DMS 273 treated with DMSO at 0.1 percent for 48 hours (cell line): ENCODE data around the gene KIF4A.
"Not testable (repeated sequence)": the region's sequence is repeated elsewhere in the genome, so short reads cannot be mapped to it uniquely, and the experiment has no call there.

ENCODE experiments used
- DNase-seq: peaks from one replicate; lab custom pipeline; 2025; lab: John Stamatoyannopoulos, UW

Gene KIF4A

DNA sequence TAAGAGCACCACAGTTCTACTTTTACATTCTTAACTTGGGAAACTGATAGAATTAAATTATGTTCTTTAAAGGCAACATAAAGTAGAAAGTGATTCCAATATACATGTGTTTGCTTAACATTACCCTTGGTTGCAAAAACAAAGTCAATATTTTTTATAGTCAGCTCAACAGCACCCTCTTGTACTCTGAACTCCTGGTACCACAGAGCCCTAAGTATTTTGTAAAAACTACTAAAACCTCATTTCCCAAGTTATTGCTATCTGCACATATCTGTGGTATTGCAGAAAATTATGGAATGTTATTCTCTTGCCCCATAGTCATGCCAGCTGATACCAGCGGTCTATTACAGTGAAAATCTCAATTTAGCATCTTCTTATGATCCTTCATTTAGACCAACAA lies 2.9 kb downstream of the KIF4A start:
- DNase-seq, result no peak

DNA sequence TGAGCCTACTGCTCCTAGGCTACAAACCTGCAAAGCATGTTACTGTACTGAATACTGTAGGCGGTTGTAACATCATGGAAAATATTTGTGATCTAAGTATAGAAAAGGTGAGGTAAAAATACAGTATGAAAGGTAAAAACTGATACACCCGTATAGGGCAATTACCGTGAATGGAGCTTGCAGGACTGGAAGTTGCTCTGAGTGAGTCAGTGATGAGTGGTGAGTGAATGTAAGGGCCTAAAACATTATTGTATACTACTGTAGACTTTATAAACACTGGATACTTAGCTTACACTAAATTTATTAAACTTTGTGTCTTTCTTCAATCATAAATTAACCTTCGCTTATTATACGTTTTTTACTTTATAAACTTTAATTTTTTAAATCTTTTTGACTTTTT lies 3.7 kb downstream of the KIF4A start:
- no peak for DNase-seq

DNA sequence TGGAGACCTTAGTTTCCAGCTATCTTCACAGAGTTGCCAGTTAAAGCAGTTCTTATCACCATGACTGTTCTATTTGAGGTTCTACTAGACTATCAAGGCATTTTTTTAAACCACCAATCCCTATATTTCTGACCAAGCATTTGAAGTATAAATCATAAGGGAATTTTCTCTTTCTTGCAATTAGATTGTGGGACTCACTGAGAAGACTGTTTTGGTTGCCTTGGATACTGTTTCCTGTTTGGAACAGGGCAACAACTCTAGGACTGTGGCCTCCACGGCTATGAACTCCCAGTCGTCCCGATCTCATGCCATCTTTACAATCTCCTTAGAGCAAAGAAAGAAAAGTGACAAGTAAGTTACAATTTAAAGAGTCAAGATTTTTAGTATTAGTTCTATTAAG lies 11.8 kb downstream of the KIF4A start:
- no peak for DNase-seq

DNA sequence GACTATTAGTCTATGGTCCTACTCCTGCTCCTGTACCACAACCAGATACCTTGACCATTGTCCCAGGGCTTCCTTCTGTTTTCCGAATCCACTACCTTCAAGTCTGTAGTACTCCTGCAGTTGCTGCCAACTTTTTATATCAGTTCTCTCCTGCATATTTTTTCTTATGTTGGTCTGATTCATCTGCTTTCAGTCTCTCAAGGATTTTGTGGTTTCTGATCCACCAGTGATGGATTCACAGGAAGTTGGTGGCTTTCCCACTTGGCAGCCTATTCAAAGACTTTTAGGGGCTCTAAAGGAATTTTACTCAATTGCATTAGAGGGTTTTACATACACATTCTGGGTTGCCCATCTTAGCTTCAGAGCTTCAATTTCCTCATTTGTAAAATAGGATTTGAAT lies 23.6 kb downstream of the KIF4A start:
- no peak for DNase-seq

DNA sequence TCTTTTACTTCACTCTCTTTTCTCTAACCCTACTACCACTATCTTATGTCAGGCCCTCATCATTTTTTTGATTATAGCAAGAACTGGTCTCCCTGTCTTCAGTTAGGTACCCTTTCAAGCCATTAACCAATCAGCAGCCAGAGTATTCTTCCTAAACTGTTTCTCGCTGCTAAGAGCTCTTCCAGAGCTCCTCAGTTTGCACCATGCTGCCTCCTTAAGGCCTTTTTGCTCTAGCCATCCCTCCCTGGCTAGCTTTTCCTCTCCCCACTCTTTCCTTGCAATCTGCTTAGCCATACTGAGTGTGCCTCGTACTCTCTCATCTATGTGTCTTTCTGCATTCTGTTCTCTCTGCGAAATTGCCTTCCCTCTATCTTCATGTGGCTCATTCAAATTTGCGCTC lies 32.9 kb downstream of the KIF4A start:
- DNase-seq, result no peak

DNA sequence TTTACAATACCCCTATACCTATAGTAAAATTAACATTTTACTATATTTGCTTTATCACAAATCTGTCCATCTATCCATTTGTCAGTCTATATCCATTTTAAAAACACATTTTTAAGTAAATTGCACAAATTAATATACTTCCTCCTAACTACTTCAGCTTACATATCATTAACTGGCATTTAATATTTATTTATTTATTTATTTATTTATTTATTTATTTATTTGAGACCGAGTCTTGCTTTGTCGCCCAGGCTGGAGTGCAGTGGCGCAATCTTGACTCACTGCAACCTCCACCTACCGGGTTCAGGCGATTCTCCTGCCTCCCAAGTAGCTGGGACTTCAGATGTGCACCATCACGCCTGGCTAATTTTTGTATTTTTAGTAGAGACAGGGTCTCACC lies 33.7 kb downstream of the KIF4A start:
- not testable (repeated sequence) for DNase-seq

DNA sequence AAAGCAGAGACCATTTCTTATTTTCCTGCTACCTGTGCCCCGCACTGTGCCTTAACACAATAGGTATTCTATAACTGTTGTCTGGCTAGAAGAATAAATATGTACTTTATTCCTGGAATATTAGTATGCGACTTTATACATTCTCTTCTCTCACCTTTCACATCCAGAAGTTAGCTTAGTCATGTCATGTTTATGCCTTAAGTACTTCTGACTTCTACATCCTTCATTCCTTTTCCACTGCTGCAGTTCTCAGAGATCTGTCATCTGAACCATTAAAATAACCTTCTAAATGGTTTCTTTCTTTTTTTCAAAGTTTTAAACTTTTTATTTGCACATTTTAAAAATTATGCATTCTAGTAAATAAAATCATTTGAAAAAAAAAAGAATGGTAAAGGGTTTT lies 34.4 kb downstream of the KIF4A start:
- DNase-seq, result no peak

DNA sequence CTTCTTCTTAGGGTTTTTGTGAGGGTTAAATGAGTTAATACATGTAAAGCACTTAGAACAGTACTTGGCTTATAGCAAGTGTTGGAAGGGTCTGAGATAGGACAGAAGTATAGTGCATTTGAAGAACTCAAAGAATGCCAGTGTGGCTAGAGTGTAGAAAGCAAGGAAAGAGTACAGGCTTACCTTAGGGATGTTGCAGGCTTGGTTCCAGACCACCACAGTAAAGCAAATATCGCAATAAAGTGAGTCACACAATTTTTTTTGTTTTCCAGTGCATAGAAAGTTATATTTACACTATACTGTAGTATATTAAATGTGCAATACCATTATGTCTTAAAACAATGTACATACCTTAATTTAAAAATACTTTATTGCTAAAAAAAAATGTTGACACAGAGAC lies 41.3 kb downstream of the KIF4A start:
- no peak for DNase-seq

DNA sequence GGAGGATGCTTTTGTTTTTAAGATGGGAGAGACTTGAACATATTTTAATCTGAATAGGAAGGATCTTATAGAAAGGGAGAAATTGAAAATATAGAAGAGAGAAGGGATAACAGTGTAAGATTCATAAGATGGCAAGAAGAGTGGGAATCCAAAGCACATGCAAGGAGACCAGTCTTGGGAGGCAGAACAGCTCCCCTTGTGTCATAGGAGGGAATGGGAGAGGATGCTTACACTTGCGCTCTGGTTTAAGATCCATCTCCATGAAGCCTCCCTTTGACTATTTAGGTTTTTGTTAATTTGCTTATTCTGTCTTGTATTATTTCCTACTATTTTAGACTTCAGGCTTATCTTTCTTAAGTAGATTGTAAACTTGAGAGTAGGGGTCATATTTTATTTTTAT lies 42.7 kb downstream of the KIF4A start:
- no peak for DNase-seq

DNA sequence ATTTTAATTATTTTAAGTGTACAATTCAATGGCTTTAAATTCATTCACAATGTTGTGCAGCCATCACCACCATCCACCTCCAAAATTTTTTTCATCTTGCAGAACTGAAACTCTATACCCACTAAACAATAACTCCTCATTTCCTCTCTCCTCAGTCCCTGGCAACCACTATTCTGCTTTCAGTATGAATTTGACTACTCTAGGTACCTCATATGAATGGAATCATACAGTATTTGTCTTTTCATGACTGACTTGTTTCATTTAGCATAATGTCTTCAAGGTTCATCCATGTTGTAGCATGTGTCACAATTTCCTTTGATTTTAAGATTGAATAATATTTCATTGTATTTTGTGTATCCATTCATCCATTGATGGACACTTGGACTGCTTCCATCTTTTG lies 46.9 kb downstream of the KIF4A start:
- DNase-seq, result no peak

DNA sequence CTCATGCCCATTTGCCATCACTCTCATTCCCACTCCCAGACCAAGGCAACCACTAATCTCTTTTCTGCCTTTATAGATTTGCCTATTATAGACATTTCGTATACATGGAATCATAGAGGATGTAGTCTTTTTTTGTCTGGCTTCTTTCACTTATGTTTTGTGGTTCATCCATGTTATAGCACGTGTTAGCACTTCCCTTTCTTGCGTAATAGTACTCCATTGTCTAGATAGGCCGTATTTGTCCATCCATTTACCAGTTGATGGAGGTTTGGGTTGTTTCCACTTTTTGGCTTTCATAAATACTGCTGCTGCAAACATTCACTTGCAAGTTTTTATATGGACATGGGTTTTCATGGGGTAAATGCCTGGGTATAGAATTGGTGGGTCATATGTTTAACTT lies 48.4 kb downstream of the KIF4A start:
- no peak for DNase-seq

DNA sequence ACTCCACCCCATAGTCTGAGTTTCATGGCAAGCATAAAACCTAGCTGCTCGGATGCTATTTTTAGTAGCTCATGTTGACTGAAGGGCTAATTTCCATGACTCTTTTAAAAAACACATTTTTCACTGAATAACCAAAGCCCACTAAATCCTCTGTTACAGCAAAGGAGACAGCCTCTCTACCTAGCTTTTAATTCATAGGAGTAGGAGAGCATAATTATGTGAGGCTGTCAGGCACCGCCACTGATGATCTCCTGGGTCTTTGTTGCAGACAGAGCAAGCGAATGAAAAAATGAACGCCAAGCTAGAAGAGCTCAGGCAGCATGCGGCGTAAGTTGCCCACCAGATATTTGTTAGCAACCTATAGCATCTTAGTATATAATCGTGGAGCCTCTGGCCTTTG lies 53.5 kb downstream of the KIF4A start:
- no peak for DNase-seq

DNA sequence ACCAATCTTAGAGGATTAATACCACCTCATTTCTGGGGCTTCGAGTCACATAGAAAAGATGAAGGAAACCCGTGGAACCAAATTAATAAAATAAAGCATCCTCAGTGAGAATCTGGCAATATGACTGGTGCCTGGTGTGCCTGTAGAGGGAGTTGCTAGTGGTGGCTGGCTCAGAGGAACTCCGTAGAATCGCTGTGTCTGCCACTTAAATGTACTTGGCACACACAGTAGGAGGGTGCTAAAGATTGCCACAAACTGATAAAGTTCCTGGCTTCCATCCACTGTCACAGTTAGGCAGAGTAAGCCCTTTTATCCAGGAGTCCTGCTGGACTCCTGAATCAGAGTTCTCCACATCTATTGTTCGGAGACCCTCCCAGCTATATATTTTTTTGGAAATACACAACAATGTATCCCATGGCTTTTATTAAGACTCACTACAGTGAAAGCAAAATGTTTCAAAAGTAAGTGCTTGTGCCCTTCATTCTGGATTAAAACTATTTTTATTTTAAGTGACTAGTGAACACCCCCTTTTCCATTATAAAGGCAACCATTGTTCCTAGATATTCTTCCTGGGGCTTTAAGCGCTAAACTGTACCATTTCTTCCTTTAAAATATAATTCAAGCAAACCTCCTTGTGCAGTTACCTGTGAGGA lies 56.6 kb downstream of the KIF4A start:
- DNase-seq, result no peak

DNA sequence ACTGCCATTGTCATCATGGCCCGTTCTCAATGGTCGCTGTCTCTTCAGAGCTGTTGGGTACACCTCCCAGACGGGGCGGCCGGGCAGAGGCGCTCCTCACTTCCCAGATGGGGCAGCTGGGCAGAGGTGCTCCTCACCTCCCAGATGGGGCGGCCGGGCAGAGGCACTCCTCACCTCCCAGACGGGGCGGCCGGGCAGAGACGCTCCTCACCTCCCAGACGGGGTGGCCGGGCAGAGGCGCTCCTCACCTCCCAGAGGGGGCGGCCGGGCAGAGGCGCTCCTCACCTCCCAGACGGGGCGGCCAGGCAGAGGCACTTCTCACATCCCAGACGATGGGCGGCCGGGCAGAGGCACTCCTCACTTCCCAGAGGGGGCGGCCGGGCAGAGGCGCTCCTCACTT lies 58.9 kb downstream of the KIF4A start:
- DNase-seq, result not testable (repeated sequence)

DNA sequence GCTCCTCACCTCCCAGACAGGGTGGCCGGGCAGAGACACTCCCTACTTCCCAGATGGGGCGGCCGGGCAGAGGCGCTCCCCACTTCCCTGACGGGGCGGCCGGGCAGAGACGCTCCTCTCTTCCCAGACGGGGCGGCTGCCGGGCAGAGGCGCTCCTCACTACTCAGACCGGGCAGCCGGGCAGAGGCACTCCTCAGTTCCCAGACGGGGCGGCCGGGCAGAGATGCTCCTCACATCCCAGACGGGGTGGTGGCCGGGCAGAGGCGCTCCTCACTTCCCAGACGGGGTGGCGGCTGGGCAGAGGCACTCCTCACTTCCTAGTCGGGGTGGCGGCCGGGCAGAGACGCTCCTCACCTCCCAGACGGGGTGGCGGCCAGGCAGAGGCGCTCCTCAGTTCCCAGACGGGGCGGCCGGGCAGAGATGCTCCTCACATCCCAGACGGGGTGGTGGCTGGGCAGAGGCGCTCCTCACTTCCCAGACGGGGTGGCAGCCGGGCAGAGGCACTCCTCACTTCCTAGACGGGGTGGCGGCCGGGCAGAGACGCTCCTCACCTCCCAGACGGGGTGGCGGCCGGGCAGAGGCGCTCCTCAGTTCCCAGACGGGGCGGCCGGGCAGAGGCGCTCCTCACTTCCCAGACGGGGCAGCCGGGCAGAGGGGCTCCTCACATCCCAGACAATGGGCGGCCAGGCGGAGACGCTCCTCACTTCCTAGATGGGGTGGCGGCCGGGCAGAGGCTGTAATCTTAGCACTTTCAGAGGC lies 59.6 kb downstream of the KIF4A start:
- not testable (repeated sequence) for DNase-seq

DNA sequence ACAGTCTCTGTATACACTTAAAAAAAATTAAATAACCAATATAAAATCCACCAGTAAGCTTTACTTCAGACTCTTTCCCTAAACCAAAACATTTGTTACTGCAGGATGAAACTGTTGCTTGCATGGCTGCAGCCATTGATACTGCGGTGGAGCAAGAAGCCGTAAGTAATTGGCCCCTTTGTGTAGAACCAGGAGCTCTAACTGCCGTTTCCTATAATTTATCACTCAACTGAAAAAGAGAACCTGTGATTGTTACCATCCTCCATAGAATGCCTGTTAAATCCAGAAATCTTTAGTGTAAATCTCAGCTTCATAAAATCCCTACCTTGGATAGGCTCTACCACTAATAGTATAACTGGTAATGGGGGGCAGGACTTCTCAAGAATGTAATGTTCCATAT lies 62.6 kb downstream of the KIF4A start:
- no peak for DNase-seq

DNA sequence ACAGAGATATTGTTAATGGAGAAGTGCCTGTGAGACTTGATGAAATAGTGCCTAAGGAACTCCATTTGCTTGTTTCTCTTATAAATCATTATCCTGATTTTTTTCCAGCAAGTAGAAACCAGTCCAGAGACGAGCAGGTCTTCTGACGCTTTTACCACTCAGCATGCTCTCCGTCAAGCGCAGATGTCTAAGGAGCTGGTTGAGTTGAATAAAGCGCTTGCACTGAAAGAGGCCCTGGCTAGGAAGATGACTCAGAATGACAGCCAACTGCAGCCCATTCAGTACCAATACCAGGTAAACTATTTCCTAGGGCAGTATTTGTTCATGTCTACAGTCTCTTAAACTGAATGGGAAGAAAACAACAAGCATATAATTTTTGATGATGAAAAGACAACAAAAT lies 63.6 kb downstream of the KIF4A start:
- DNase-seq, result no peak

DNA sequence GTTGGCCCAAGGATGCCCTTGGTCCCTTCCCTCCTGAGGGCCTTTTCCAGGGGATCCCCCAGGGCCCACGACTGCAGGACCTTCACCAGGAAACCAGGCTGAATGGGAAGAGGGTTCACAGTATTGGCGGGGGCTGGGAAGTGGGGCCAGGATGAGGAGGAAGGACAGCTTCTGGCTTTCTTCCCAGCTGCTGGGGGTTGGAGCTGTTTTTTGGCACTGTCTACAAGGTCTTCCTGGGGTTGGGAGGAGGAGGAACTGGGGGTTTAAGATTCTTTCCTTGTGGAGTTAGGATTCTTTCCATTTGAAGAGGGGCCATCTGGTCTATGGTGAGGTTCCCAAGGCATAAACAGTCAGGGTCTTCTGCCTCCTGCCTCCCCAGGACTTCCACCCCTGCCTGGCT lies 64.8 kb downstream of the KIF4A start:
- DNase-seq, result no peak

DNA sequence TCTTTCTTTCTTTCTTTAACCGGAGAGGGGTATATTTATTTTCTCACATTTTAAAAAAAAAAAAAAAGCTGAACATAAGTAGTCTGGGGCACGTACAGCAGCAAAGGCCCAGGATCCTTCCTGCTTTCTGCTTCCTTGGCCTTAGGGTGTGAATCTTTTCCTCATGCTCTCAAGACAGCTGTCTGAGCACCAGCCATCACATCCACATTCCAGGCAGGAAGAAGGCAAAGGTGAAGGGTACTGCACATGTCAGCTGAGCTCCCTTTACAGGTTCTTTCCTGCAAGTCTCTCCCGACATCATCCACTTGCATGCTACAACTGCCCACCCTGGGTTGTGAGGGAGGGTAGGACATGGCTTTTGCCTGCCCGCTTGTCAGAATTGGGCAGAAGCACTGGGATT lies 69.6 kb downstream of the KIF4A start:
- DNase-seq, result no peak

DNA sequence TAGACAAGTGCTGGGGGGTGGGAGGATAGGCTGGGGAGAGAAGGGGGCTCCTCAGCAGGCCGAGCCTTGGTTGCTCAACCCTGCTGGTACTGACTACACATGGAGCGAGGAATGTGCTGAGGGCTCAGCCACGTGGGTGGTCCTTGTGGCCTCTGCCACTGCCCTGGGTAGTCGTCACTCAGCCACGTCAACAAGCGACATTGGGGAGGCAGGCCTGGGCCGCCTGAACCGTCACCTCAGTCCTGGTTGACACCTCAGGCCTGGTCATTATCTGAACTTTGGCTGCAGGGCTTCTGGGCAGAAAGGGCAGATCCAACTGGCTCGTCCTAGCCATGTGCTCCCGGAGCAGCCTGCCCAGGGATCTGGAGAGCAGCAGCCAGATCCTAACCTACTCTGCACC lies 70.5 kb downstream of the KIF4A start:
- DNase-seq, result no peak

DNA sequence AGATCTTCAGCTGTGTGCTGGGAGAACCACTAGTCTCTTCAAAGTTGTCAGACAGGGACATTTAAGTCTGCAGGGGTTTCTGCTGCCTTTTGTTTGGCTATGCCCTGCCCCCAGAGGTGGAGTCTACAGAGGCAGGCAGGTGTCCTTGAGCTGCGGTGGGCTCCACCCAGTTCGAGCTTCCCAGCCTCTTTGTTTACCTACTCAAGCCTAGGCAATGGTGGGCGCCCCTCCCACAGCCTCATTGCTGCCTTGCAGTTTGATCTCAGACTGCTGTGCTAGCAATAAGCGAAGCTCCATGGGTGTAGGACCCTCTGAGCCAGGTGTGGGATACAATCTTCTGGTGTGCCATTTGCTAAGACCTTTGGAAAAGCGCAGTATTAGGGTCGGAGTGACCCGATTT lies 78.8 kb downstream of the KIF4A start:
- not testable (repeated sequence) for DNase-seq

DNA sequence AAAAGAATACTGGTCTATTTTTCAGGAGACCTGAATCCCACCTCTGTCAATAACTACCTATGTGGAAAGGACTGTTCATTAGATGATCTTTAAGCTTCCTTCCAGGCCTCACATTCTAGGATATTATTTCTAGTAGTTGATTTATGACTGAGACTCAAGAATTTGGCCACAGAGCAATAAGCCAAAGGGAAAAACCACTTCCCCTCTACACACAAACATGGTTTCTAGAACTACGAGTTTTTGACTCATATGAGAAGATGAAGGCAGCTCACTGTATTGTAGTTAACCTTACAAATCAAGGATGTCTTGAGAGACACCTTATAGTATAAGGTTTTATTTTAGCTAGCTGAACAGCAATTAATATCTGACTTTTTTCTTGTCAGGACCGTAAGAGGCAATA lies 96.3 kb downstream of the KIF4A start:
- DNase-seq, result no peak

DNA sequence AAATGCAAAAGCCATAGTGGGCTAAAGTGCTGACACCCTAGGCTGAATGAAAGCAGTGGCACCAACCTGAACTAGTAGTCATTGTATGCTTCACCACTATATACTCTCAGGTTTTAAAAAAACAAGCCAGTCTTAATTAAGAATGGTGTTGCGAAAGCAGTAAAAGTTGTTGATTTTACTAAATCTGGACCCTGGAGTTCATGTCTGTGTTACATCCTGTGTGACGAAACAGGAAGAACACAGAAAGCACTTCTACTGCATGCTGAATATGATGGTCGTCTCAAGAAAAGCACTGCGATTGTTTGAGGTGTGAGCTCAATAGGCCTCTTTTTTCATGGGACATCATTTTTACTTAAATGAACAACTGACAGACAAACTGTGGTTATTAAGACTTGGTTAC lies 109.0 kb downstream of the KIF4A start:
- DNase-seq, result no peak

DNA sequence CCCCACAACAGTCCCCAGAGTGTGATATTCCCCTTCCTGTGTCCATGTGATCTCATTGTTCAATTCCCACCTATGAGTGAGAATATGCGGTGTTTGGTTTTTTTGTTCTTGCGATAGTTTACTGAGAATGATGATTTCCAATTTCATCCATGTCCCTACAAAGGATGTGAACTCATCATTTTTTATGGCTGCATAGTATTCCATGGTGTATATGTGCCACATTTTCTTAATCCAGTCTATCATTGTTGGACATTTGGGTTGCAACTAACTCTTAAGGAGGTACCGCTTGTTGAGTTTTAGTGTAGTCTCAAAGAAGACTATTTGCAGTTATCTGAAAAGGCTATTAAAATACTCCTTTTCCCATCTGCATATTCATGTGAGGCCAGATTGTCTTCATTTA lies 110.3 kb downstream of the KIF4A start:
- not testable (repeated sequence) for DNase-seq
